GM18511 (cell line): Measurements from ENCODE around the gene LRRC4B.

Experiments used
- ATAC-seq: cut with Tn5 transposase; IDR thresholded peaks from one replicate; pipeline ENCODE4 v1.9.1; 2021; ENCODE audit warnings: mild to moderate bottlenecking, moderate library complexity; ENCODE audit not compliant: unreplicated experiment

Gene LRRC4B

DNA sequence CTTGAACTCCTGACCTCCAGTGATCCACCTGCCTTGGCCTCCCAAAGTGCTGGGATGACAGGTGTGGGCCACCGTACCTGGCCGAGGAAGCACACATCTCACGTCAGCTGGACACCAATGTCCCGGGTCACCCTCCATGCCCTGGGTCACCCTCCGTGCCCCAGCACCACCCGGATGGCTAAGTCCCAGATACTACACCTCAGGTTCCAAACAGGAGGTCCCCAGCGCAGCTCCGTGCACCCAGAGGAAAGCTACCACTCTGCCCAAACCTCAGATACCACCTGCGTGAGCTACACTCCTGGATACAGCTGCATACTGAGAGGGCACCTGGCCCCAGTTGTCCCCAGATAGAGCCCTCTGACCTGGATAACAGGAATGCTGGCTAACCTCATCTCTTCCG lies 14.0 kb downstream of the LRRC4B start:
- no peak for ATAC-seq

DNA sequence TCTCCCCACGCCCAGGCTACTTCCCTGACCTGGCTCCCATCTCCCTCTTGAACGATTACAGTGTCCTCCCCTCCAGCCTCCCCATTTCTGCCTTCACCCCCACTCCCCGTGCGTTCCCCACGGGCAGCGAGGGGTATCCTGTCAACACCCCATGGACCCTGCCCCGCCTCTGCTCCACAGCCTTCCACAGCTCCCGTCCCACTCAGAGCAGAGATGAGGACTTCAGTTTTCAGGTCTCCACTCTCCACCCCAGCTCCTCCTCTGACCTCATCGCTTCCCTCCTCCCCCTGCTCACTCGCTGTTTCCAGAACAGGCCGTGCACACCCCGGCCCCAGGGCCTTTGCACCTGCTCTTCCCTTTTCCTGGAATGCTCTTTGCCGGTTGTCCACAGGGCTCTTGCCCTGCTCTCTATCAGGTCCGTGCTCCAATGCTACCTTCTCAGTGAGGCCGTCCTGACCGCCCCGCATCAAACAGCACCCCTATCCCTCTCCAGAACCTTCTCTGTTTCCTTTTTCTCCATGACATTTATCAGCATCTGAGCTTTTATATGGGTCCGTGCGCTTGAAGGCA lies 15.0 kb downstream of the LRRC4B start:
- ATAC-seq: no peak

DNA sequence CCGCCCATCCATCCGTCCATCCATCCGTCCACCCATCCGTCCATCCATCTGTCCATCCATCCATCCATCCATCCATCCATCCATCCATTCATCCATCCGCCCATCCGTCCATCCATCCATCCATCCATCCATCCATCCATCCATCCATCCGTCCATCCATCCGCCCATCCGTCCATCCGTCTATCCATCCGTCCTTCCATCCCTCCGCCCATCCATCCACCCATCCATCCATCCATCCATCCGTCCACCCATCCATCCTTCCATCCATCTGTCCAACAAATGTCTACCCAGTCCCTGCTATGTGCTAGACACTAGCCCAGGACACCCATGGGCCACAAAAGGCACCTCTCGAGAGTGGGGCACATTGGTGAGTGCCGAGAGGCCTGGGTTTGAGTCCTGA lies 15.7 kb downstream of the LRRC4B start:
- no peak for ATAC-seq

DNA sequence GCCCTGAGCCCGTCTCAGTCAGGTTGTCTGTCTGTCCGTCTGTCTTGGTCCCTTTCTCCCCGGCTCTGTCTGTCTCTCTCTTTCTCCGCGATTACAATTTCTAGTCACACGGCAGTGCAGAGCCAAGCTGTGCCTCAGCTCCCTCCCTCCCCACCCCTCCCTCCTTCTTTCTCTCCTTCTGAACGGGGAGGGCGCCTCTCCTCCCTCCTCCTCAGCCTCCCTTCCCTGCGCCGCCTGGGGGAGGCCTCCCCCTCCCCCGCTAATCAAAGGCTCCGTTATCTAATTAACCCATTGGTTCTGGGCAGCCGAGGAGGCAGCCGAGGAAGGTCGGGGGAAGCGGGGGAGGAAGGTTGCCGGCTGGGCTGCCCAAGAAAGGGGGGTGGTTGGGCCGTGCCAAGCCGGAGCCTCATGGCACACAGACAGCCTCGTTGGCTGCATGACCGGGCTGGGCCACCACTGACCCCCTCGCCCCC lies 16.5 kb downstream of the LRRC4B start:
- ATAC-seq: no peak

DNA sequence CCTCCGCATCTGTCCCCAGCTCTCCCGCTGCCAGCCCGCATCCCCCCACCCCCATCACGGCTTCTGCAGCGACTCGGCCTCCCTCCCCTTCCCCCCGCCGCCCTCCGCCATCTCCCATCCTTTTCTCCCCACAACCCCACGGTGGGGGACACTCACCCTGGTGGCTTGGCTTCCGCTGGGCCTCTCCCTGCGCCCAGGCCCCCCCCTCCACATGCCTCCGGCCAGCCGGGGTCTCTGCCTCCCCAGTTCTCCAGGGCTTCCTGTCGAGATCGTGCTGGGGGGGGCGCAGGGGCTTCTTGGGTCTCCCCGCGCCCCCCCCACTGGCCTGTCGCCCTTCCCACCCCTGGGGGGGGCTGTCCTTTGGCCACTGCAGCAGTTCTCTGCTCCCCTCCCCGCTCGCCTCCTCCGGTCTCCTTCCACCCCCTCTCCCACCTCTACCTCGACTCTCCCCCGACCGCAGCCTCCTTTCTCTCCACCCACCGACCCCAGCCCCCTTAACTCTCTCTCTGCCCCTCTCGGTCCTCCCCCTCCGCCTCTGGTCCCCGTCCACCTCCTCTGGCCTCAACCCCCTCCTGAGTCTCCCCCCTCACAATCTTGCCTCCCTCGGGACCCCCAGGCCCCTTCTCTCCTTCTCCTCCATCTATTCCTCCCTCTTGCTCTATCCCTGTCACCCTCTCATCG lies 17.1 kb downstream of the LRRC4B start:
- ATAC-seq: no peak

DNA sequence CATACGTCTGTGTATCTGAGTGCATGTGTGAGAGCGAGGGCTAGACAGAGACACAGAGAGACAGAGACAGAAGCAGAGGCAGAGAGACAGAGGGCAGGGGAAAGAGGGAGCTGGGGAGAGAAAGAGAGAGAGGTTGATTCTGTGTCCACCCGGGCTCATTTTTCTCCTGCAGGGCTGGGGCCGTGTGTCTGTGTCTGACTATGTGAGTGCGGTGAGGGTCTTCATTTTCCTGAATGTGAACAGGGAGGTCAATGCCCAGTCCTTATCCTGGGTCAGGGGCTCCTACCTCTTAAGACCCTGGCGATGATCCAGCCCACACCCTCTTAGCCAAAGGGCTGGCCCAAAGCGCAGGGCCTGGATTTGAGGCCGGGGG lies 17.7 kb downstream of the LRRC4B start:
- ATAC-seq: no peak

DNA sequence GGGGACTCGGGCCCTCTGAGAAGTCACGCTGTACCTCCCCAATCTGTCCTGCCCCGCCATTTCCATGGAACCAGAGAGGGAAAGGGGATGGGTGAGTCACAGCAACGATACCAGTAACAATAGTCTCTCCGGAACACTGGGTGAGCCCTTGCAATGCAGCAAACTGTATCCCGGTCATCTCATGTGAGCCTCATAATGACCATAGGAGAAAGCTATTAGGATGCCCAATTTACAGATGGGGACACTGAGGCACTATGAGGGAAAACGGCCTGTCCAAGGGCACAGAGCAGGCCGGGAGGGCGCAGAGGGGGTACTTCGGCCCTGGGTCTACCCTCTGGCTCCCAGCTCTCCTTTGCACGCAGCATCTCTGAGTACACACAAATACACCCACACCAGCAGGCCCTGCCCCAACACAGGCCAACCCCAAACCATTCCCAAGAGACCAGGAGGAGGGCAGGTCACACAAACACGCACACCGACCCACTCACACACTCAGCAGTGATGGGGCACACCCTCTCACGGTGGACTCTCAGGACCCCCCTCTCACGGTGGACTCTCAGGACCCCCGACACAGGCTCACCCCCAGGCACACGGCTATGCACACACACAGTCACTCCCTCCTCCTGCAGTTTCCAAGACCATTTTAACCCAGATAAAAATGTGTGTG lies 18.2 kb downstream of the LRRC4B start:
- ATAC-seq: no peak

DNA sequence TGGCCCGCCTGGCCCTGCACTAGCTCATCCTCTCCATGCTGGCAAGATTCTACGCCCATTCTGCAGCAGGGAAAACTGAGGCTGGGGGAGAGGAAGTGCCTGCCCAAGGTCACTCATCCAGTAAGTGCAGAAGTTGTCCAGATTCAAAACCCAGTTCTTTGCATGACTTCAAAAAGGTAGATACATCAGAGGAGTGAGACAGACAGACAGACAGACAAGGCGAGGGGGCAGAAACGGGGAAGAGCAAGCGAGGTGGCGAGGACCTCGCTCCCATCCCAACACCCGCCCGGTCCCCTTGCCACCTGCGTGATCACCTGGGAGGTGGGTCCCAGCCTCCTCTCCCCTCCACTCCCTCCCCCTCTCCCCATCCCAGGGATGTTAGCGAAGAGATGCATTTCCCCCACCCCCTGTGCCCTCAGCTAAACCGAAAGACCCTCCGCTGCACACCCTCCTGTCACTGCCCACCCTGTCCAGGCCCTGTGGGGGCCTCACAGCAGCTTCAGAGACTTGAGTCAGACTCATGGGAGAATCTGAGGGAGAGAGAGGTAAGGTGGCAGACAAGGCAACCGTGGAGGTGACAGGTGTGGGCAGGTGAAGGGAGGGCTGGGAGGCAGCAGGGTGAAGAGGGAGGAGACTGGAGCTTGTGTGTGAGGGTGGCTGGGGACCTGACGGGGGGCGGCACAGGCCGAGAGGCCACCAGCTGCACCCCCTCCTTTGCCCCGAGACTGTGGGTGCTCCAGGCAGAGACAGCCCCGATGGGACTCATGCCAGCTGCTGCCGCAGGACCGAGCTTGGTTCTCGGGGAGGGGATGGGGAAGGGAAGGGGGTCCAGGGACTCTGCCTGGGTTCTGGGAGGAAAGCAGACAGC lies 18.9 kb downstream of the LRRC4B start:
- no peak for ATAC-seq

DNA sequence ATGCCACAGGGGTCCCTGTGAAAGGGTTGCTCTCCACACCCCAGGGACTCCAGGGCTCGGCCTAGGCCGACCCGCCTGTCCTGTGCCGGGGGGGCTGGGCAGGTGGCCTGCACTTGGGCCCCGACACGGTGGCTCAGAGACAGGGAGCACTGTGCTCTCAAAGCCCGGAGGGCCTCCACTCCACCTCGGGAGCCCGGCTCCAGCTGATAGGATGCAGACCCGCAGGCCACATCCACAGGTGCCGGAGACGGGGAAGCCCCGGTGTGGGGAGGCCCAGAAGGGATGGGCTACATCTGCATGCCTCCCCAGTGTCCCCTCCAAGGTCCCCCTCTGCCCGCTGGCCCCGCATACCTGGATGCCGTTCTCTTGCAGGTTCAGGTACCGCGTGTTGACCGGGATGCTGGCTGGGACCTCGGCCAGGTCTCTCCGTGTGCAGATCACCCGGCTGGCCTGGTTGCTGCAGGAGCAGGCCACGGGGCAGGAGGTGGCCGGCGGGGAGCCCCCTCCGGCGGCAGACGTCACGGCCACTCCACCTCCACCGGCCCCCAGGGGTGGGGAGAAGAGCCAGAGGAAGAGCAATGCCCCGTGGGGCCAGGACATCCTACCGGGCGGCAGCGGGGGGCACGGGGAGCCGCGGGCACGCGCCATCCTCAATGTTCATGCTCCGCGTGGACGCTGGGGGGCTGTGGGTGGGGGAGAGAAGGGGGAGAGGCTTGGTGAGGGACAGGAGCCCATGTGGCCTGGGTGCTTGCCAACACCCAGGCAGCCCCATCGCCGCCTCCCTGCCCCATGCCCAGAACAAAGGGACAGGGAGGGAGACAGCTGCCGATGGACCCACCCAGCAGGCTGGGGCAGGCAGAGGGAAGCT lies 19.8 kb downstream of the LRRC4B start:
- ATAC-seq: no peak

DNA sequence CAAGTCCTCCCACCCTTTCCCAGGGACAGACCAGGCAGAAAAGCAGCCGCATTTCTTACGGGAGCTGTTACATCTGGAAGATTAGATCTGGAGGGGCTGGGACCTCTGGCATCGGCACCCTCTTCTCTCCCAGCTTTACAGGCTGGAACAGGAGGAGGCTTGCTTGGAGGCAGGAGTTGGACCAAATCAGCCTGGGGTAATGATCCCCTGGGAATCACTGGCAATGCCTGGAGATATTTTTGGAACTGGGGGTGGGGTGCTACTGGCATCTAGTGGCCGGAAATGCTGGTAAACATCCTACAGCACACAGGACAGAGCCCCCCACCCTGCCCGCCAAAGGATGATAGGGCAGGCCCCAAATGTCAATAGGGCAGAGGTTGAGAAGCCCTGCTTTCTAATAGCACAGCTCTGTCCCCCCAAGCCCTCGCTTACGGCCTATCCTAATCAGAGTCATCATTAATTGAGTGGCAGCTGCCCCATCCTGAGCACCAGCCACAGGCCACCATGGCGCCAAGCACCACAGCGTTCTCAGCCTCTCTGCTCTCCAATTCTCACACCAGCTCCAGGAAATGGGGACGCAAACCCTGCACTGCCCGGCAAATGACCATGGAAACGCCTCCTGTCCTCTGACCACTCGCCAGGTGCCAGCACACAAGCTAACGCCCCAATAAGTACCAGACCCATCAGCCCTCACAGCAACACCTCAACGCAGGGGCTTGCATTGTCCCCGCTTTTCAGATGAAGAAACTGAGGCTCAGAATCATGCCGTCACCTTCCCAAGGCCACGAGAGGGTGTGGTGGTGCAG lies 20.6 kb downstream of the LRRC4B start:
- no peak for ATAC-seq

DNA sequence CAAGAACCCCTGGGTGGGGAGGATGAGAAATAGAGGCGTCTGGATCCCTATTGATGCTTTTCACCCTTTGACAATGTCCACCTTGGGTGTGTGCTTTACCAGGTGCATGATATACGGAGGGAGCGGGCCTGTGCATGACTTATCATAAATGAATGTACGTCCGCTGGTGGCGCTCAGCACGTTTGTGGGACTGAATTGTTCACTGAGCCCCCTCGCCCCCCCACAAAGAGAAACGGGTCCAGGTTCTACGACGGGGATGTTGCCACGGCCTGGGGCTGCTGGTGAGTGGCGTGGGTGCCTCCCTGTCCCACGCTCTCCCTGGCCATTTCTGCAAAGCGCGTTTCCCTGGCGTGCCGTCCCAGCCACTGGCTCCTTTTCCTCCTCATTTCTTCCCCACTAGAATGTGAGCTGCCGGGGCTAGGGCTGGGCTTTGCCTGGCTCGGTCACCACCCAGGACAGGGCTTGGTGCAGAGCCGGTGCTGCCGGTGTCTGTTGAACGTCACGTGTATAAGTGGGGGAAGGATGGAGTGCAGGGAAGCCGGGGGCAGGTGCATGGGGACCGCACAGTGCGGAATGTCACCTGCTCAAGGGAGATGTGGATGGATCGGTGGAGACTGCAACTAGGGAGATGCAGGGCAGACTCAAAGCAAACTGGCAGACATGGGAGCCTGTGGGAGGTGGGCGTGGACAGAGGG lies 21.6 kb downstream of the LRRC4B start:
- ATAC-seq: no peak

DNA sequence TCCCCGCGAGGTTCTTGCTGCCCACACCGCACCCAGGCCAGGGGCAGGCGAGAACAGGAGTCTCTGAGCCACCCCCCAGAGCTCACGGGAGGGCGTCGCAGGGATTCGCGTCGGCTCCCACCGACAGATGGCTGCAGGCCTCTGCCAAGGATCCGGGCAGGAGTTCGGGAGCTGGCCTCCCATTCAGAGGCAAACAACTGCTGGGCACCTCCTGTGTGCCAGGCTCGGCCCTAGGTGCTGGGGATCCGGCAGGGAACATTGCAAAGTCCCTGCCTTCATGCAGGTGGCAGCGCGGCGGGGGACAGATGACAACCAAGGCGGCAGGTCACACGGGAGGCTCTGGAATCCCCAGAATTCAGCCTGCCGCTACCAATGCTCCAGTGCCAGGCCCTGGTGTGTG lies 25.3 kb downstream of the LRRC4B start:
- ATAC-seq: no peak

DNA sequence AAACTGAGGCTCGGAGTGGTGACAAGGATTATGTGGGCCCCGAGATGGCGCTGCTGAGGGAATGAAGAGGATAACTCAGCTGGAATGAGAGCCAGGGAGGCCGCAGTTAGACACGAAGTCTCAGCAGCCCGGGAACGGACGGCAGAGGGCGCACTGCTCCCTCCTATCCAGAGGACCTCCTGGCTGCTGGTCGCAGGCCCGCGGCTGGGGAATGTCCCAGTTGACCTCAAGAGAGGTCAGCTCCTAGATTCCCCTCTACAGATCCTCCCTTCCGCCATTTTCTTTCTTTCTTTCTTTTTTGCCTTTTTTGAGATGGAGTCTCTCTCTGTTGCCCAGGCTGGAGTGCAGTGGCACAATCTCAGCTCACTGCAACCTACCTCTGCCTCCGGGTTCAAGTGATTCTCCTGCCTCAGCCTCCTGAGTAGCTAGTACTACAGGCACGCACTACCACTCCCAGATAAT lies 30.4 kb downstream of the LRRC4B start:
- ATAC-seq: no peak

DNA sequence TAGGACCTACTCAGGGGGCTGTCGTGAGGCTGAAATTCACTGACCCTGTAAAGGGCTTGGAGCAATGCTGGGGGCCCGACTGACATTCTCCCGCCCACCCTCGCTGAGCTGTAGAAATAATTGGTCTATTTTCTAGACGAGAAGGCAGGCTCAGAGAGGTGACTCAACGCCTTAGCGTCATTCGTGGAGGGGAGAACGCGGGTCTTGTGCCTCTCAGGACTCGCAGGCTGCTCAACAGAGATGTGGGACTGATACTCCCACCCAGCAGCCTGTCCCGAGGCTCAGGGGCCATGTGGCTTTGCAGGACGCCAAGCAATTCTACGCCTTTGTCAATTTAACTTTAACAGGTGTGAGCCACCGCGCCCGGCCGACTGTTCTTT lies 30.9 kb downstream of the LRRC4B start:
- no peak for ATAC-seq

DNA sequence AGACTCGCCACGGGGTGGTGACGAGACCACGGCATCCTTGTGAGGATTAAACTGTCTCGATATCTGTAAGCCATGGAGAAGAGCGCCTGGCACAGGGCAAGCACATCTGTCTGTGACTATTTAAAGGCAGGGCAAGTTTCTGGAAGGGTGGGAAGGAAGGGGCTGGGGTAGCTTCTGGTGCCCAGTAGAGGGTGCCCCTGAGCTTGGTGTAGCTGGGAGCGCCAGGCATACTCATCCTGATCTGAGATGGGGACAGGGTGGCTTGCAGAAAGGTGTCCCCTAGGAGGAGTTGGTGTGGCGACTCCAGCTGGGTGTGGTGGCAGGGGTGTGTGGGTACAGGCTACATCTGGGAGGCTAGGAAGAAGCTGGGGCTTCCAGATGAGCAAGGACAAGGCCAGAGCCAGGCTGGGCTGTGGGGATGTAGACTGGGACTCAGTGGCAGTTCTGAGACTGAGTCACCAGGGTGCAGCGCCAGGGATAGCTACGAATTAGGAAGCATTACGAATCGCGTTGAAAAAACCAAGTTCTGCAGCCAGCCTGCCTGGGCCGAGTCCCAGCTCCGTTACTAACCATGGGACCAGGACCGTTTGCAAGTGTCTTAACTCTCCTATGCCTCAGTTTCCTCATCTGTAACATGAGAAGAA lies 31.5 kb downstream of the LRRC4B start:
- no peak for ATAC-seq

DNA sequence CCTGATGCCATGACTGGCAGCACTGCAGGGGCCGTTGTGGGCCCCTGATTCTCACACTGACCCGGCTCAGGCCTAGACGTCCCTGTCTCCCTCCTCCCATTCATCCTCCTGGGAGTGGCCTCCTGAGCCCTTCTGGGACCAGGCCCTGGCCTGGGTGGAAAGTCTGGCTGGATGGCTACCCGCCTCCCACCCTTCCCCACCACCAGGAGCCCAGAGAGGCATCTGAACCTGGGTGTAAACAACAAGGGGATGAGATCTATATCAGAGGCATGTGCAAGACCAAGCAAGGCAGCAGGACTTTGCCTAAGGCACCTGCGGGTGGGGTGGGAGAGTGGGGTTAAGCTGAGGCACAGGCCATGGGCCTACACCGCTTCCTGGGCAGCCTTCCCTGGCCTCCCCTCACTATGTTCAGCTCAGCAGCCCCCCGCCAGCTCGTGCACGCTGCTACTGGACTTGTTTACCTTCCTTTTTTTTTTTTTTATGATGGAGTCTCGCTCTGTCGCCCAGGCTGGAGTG lies 32.5 kb downstream of the LRRC4B start:
- ATAC-seq: no peak

DNA sequence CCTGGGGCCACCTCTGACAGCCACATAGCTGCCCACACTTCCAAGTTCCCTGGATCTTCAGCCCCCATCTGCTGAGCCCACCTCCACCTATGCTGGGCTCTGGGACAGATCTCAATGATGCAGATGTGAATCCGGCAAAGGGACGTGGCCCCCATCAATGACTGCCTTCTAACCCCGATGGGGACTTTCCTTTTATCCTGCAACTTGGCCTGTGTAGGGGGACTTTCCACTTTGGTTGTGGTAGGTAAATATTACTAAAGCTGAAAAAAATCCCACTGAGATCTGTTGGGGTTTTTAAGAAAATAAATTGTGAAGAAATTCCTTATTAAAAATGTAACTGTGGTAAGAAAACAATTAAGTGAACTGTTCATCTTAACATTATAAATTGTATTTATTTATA lies 33.8 kb downstream of the LRRC4B start:
- no peak for ATAC-seq

DNA sequence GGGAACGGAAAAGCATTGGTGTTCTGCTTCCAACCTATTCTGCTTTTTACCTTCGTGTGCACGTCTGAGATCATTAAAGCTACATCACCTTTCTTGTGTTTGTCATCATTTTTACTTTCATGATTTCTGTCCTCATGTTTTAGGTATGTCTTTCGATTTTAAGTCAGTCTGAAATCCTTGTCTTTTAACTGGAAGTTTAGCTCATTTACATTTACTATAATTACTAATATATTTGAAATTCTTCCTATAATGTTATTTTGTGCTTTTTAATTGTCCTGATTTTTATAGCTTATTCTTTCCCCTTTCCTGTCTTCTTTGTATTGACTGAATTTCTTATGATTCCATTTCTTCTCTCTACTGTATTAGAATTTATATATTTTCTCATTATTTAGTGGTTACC lies 35.3 kb downstream of the LRRC4B start:
- no peak for ATAC-seq
